ENCODE measurements around the gene TGM3. TPM values are rescaled to one million over a fixed set of nuclear protein-coding genes. Genes with fewer than 3 reads are reported as not detected.

Gene TGM3
- total and polyA plus RNA-seq, 10 of the 15 experiments (the other 5 are each of a cell fraction or from before 2014, with no cell fraction given): not detected

DNA sequence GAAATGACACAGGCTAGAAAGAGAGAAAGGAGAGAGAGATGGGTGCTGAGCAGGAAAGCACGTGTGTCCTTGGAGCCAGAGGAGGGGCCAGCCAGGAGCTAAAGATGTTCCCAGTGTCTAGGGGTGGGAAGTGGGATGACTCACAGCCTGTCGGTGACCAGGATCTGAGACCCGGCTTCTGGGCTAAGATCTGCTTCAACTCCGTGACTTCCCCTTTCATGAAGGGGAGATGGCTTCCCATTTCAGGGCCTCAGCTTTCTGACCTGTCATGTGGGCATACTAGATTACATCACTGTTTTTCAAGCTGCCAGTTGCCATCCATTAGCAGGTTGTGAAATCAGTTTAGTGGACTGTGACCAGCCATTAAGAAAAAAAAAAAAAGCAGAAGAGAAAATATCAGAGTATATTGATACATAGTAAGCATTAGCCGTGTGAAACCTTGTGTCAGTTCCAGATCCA lies 5.4 kb downstream of the TGM3 start (continued):
- TF ChIP-seq, protein P1, sequence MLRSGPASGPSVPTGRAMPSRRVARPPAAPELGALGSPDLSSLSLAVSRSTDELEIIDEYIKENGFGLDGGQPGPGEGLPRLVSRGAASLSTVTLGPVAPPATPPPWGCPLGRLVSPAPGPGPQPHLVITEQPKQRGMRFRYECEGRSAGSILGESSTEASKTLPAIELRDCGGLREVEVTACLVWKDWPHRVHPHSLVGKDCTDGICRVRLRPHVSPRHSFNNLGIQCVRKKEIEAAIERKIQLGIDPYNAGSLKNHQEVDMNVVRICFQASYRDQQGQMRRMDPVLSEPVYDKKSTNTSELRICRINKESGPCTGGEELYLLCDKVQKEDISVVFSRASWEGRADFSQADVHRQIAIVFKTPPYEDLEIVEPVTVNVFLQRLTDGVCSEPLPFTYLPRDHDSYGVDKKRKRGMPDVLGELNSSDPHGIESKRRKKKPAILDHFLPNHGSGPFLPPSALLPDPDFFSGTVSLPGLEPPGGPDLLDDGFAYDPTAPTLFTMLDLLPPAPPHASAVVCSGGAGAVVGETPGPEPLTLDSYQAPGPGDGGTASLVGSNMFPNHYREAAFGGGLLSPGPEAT (IDR thresholded peaks at IDR 0.05; ENCODE audit: low read depth): peak; percentile 58; the same call in 1 of the 2 replicates

DNA sequence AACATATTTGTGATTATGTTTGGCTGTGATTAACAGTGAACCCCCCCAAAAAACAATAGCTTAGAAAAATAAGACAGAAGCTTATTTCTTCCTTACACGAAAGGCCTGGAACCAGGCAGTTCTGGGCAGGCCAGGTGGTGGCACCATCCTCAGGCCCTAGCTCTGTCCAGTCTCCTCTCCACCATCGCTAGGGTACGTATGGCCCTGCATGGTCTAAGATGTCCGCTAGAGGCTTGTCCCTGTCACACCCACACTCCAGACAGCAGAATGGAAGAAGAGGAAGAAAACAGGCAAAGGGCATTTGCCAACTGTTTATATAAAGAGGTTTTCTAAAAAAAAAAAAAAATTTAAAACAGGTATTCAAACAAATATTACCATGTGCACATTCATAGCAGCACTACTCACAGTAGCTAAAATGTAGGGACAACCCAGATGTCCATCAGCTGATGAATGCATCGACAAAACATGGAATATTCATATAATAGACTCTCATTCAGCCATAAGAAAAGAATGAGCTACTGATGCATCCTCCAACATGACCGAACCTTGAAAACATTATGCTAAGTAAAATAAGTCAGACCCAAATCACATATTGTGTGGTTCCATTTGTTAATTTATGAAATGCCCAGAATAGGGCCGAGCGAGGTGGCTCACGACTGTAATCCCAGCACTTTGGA lies 6.7 kb downstream of the TGM3 start:
- Histone ChIP-seq H3K4me3 (no peak overlapping the region), H3K27me3 (replicated peaks in 1 of 2; ENCODE audit: control insufficient read depth in 2 of 2, insufficient read depth in 2 of 2, low read length in 1 of 2) (peaks cover 0 to 2% of the 10 kb centered on the region in 2 experiments; a peak in 2 of 4 replicates), H3K4me2 (ENCODE audit: control insufficient read depth, insufficient read depth) (no peak overlapping the region), H3K9ac (ENCODE audit: control insufficient read depth, insufficient read depth, low read length) (no peak overlapping the region), H3K9me3 (replicated peaks; ENCODE audit: control insufficient read depth, insufficient read depth, low read length) (no peaks in the 10 kb centered on the region), H2AFZ (ENCODE audit: control insufficient read depth, low read depth, low read length) (no peak overlapping the region), H3K4me1 (ENCODE audit: control insufficient read depth, insufficient read depth, low read length) (peaks cover 14% of the 10 kb centered on the region), H3K36me3 (ENCODE audit: control insufficient read depth in 2 of 2, insufficient read depth in 2 of 2, low read length in 1 of 2) (no peaks in the 10 kb centered on the region), H3K27ac (ENCODE audit: control insufficient read depth, insufficient read depth) (no peak overlapping the region), H3K79me2 (ENCODE audit: control insufficient read depth, insufficient read depth, low read length) (no peaks in the 10 kb centered on the region), H4K20me1 (ENCODE audit: control insufficient read depth, insufficient read depth) (no peaks in the 10 kb centered on the region)
- in situ Hi-C loops (cut with MboI): no loop called here
- ChIA-PET RAD21 (ENCODE audit: unreplicated experiment) (interaction anchor here (1.5 kb wide), 1 partner anchor 95 kb away, joined by 4 read pairs; no protein-coding TSS in a partner anchor), CTCF (interaction anchor here (2.1 kb wide), 1 partner anchor 95 kb away, joined by 12 read pairs; no protein-coding TSS in a partner anchor), SMC1A (ENCODE audit: uncharacterized antibody, unreplicated experiment) (interaction anchor here (0.9 kb wide), 1 partner anchor 95 kb away, joined by 3 read pairs; no protein-coding TSS in a partner anchor), POLR2A (interaction anchor here (0.5 to 0.6 kb wide), 2 partner anchors 10 to 16 kb away, joined by 3 read pairs; no protein-coding TSS in a partner anchor)
- BruUV-seq (replicated peaks): no TSS peak
- WGBS (ENCODE audit: insufficient coverage, insufficient replicate concordance, low lambda C conversion rate, missing lambda C conversion rate): 69% methylated on average over 9 of the region's 9 CpGs
- FAIRE-seq (no peak), DNase-seq (ENCODE audit: low read depth, low spot score) (no peak), ATAC-seq (no peak)
- TF ChIP-seq RAD21 (IDR thresholded peaks at IDR 0.05; ENCODE audit: insufficient read depth, low read depth, low read length) (no peak), PML (IDR thresholded peaks at IDR 0.05; ENCODE audit: low read length) (no peak), TARDBP (IDR thresholded peaks at IDR 0.05; ENCODE audit: borderline replicate concordance) (no peak), KLF5 (IDR thresholded peaks at IDR 0.05; ENCODE audit: partially characterized antibody) (no peak), NFYA (IDR thresholded peaks at IDR 0.05; ENCODE audit: borderline replicate concordance, low read depth, low read length) (no peak), GABPA (IDR thresholded peaks at IDR 0.05; ENCODE audit: low read depth) (no peak), TCF3 (IDR thresholded peaks at IDR 0.05; ENCODE audit: borderline replicate concordance, insufficient read depth, low read depth, low read length) (no peak)
- TF ChIP-seq, protein P2, sequence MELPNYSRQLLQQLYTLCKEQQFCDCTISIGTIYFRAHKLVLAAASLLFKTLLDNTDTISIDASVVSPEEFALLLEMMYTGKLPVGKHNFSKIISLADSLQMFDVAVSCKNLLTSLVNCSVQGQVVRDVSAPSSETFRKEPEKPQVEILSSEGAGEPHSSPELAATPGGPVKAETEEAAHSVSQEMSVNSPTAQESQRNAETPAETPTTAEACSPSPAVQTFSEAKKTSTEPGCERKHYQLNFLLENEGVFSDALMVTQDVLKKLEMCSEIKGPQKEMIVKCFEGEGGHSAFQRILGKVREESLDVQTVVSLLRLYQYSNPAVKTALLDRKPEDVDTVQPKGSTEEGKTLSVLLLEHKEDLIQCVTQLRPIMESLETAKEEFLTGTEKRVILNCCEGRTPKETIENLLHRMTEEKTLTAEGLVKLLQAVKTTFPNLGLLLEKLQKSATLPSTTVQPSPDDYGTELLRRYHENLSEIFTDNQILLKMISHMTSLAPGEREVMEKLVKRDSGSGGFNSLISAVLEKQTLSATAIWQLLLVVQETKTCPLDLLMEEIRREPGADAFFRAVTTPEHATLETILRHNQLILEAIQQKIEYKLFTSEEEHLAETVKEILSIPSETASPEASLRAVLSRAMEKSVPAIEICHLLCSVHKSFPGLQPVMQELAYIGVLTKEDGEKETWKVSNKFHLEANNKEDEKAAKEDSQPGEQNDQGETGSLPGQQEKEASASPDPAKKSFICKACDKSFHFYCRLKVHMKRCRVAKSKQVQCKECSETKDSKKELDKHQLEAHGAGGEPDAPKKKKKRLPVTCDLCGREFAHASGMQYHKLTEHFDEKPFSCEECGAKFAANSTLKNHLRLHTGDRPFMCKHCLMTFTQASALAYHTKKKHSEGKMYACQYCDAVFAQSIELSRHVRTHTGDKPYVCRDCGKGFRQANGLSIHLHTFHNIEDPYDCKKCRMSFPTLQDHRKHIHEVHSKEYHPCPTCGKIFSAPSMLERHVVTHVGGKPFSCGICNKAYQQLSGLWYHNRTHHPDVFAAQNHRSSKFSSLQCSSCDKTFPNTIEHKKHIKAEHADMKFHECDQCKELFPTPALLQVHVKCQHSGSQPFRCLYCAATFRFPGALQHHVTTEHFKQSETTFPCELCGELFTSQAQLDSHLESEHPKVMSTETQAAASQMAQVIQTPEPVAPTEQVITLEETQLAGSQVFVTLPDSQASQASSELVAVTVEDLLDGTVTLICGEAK (IDR thresholded peaks at IDR 0.05; ENCODE audit: borderline replicate concordance): no peak
- intact Hi-C loops (cut with micrococcal nuclease; ENCODE audit: unreplicated experiment): no loop called here

All from GM12878 (cell line).